ENCODE results near the gene HSH2D.

Gene HSH2D

DNA sequence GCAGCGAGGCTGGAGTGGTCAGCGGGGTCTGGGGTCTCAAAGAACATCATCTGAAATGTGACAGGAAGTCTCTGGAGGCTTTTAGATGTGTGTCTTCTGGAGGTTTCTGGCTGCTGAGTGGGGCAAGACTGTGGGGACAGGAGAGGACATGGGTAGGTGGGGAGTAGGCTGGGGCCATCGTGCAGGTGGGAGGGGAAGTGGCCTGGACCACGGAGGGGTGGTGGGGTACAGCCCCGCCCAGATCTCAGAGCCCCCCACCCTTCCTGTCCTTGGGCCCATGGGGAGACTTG is 60.5 kb downstream of the HSH2D start:
- H3K23ac ChIP-seq (ENCODE audit: low read length) = no peak overlapping the region
- H2BK5ac ChIP-seq (ENCODE audit: low read length) = no peak overlapping the region
- no CpG with 5 or more reads among the region's 5 CpGs for WGBS (ENCODE audit: extremely low coverage, insufficient coverage, low lambda C conversion rate)
- no peak overlapping the region for H3K4me3 ChIP-seq (ENCODE audit: low read length)
- H4K8ac ChIP-seq (ENCODE audit: low read depth, low read length) = no peak overlapping the region
- no peaks in the 10 kb centered on the region for H3K4me1 ChIP-seq (ENCODE audit: control insufficient read depth, low read depth, low read length)
- H3K4ac ChIP-seq (ENCODE audit: low read depth, low read length) = no peak overlapping the region
- H4K5ac ChIP-seq (ENCODE audit: low read length) = no peak overlapping the region
- H3K56ac ChIP-seq (ENCODE audit: low read length) = no peak overlapping the region
- H2BK120ac ChIP-seq (ENCODE audit: low read depth, low read length) = no peak overlapping the region
- no peak overlapping the region for H3K18ac ChIP-seq (ENCODE audit: low read length)
- H3K79me2 ChIP-seq (ENCODE audit: control insufficient read depth, insufficient read depth, low read length) = no peaks in the 10 kb centered on the region
- no peak overlapping the region for H3K4me2 ChIP-seq (ENCODE audit: low read length)
- H2BK15ac ChIP-seq (replicated peaks; ENCODE audit: low read depth) = no peak overlapping the region
- no peak overlapping the region for H2AK5ac ChIP-seq (ENCODE audit: low read length)
- no peak overlapping the region for H3K9ac ChIP-seq (ENCODE audit: low read length)
- H3K27me3 ChIP-seq (ENCODE audit: insufficient read depth, low read length, poor library complexity) = no peaks in the 10 kb centered on the region
- H3K27ac ChIP-seq (ENCODE audit: low read depth, low read length) = no peak overlapping the region
- DNase-seq = no peak
- peaks cover 6% of the 10 kb centered on the region for H3K79me1 ChIP-seq (ENCODE audit: low read length)
- H3K36me3 ChIP-seq (ENCODE audit: control insufficient read depth, insufficient read depth, low read length) = peaks cover 1% of the 10 kb centered on the region

DNA sequence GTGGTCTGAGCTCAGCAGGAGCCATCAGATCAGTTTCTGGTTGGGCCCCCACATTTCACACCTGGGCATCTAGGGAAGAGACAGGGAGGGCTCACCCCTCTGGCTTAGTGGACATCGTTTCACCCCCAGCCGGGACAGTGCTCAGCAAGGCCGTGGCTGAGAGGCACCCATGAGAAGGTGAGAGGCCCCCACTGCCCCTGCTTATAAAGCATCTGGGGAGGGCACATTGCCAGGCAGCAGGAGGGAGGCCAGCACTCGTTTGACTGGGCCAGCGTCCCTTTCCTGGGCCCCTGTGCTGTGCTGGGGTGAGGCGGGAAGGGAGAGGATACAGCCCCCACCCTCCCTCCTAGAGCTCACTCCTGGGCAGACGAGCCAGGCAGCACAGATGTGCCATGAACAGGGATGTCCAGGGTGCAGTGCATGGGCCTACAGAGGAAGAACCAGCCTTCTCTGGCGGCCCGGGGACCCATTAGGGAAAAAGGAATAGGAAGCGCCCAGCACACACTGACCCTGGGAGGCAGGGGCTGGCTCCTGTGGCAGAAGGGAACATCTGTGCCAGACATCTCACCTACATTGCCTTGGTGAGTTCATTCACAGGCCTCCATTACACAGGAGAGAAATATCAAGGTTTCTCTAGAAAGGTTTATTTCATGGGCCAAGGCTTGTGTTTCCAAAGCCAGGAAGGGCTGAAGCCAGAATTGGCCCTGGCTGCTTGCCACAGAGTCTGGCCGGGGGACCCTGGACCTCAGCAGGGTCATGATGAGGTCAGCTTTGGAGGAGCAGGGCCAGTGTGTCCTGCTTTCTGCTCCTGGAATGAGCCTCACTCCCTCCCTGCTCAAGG is 61.9 kb downstream of the HSH2D start:
- H3K4me2 ChIP-seq (ENCODE audit: low read length) = no peak overlapping the region
- no peak overlapping the region for H3K4ac ChIP-seq (ENCODE audit: low read depth, low read length)
- no peak for DNase-seq
- WGBS (ENCODE audit: extremely low coverage, insufficient coverage, low lambda C conversion rate) = no CpG with 5 or more reads among the region's 11 CpGs
- no peaks in the 10 kb centered on the region for H3K4me1 ChIP-seq (ENCODE audit: control insufficient read depth, low read depth, low read length)
- H4K8ac ChIP-seq (ENCODE audit: low read depth, low read length) = no peak overlapping the region
- no peak overlapping the region for H3K9ac ChIP-seq (ENCODE audit: low read length)
- no peaks in the 10 kb centered on the region for H3K79me2 ChIP-seq (ENCODE audit: control insufficient read depth, insufficient read depth, low read length)
- no peak overlapping the region for H2BK120ac ChIP-seq (ENCODE audit: low read depth, low read length)
- H3K18ac ChIP-seq (ENCODE audit: low read length) = no peak overlapping the region
- H2BK5ac ChIP-seq (ENCODE audit: low read length) = no peak overlapping the region
- no peaks in the 10 kb centered on the region for H3K27me3 ChIP-seq (ENCODE audit: insufficient read depth, low read length, poor library complexity)
- H3K27ac ChIP-seq (ENCODE audit: low read depth, low read length) = no peak overlapping the region
- H2AK5ac ChIP-seq (ENCODE audit: low read length) = no peak overlapping the region
- no peak overlapping the region for H4K5ac ChIP-seq (ENCODE audit: low read length)
- H2BK15ac ChIP-seq (replicated peaks; ENCODE audit: low read depth) = no peak overlapping the region
- H3K36me3 ChIP-seq (ENCODE audit: control insufficient read depth, insufficient read depth, low read length) = peaks cover 6% of the 10 kb centered on the region
- H3K79me1 ChIP-seq (ENCODE audit: low read length) = no peaks in the 10 kb centered on the region
- no peak overlapping the region for H3K56ac ChIP-seq (ENCODE audit: low read length)
- H3K4me3 ChIP-seq (ENCODE audit: low read length) = no peak overlapping the region
- H3K23ac ChIP-seq (ENCODE audit: low read length) = no peak overlapping the region

DNA sequence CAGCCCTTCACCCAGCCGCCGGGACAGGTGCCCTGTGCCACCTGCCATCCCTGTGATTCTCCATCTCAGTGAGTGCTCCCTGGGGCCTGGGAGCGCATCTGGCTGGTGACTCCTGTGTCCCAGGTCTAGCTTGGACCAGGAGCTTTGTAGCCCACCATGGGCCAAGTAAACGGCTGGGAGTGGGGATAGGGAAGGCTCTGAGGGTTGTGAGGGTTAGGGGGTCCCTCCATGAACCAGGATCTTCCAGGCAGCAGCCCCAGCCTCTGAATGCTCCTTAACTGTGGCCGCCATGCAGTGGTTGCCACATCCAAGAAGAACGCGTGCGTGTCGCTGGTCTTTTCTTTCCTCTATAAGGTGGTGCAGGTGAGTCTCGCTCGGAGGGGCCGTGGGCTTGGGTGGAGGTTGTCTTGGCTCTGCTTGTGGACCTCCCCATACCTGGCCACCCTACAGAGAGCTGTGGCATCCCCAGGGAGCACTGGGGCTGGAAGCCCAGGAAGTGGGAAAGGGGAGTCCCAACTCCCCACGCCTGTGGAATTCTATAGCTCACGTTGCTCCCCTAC is 62.6 kb downstream of the HSH2D start:
- H3K4me1 ChIP-seq (ENCODE audit: control insufficient read depth, low read depth, low read length) = no peaks in the 10 kb centered on the region
- H4K5ac ChIP-seq (ENCODE audit: low read length) = no peak overlapping the region
- H3K79me1 ChIP-seq (ENCODE audit: low read length) = no peaks in the 10 kb centered on the region
- H3K27me3 ChIP-seq (ENCODE audit: insufficient read depth, low read length, poor library complexity) = no peaks in the 10 kb centered on the region
- no peaks in the 10 kb centered on the region for H3K79me2 ChIP-seq (ENCODE audit: control insufficient read depth, insufficient read depth, low read length)
- H3K4me2 ChIP-seq (ENCODE audit: low read length) = no peak overlapping the region
- no peak for DNase-seq
- H3K56ac ChIP-seq (ENCODE audit: low read length) = no peak overlapping the region
- H3K27ac ChIP-seq (ENCODE audit: low read depth, low read length) = no peak overlapping the region
- H3K4ac ChIP-seq (ENCODE audit: low read depth, low read length) = no peak overlapping the region
- H3K9ac ChIP-seq (ENCODE audit: low read length) = no peak overlapping the region
- no CpG with 5 or more reads among the region's 14 CpGs for WGBS (ENCODE audit: extremely low coverage, insufficient coverage, low lambda C conversion rate)
- no peak overlapping the region for H3K18ac ChIP-seq (ENCODE audit: low read length)
- no peak overlapping the region for H2AK5ac ChIP-seq (ENCODE audit: low read length)
- no peak overlapping the region for H2BK5ac ChIP-seq (ENCODE audit: low read length)
- H2BK15ac ChIP-seq (replicated peaks; ENCODE audit: low read depth) = no peak overlapping the region
- H2BK120ac ChIP-seq (ENCODE audit: low read depth, low read length) = no peak overlapping the region
- H3K23ac ChIP-seq (ENCODE audit: low read length) = no peak overlapping the region
- H3K36me3 ChIP-seq (ENCODE audit: control insufficient read depth, insufficient read depth, low read length) = peaks cover 6% of the 10 kb centered on the region
- H3K4me3 ChIP-seq (ENCODE audit: low read length) = no peak overlapping the region
- H4K8ac ChIP-seq (ENCODE audit: low read depth, low read length) = no peak overlapping the region

DNA sequence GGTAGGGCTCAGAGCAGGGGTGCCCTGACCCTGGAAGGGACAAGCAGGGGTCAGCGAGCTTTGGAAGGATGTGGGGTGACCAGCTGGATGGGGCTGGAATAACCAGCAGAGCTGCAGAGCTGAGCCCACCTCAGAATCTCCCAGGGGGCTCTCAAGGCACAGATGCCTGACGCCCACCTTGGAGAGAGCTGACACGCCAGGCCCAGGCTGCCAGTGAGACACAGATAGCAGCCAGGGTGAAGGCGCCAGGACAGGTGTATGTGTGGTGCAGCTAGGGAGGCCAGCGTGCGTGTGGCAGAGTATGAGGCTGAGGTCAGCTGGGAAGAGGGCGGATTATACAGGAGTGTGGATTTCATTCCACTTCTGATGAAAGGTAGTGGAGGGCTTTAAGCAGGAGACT is 63.2 kb downstream of the HSH2D start:
- DNase-seq = no peak
- H3K9ac ChIP-seq (ENCODE audit: low read length) = no peak overlapping the region
- peaks cover 6% of the 10 kb centered on the region for H3K36me3 ChIP-seq (ENCODE audit: control insufficient read depth, insufficient read depth, low read length)

DNA sequence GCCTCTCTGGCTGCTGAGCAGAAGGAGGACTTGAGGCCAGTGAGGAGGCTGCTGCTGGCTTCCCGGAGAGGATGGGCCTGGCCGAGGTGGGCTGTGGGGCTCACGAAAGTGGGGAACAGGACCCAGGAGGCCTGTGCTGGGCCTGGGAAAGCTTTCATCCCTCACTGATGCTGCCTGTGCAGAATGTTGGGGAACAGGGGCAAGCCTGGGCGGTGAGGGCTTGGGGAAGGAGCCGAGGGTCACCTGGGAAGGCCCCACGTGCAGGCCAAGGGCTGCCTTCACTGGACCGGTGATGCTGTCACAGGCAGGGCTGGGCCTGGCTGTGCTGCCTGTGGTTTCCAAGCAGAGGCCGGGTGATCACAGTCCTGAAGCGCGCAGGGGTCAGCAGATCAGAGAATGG is 63.6 kb downstream of the HSH2D start:
- Histone ChIP-seq H3K36me3 (ENCODE audit: control insufficient read depth, insufficient read depth, low read length) (peaks cover 6% of the 10 kb centered on the region), H3K23ac (ENCODE audit: low read length) (no peak overlapping the region)
- no CpG with 5 or more reads among the region's 10 CpGs for WGBS (ENCODE audit: extremely low coverage, insufficient coverage, low lambda C conversion rate)

More for the DNA sequence above, 63.2 kb downstream of the HSH2D start:
- Histone ChIP-seq H3K23ac (ENCODE audit: low read length) (no peak overlapping the region), H4K8ac (ENCODE audit: low read depth, low read length) (no peak overlapping the region), H2BK120ac (ENCODE audit: low read depth, low read length) (no peak overlapping the region), H3K79me2 (ENCODE audit: control insufficient read depth, insufficient read depth, low read length) (no peaks in the 10 kb centered on the region), H4K5ac (ENCODE audit: low read length) (no peak overlapping the region), H2AK5ac (ENCODE audit: low read length) (no peak overlapping the region), H3K27ac (ENCODE audit: low read depth, low read length) (no peak overlapping the region), H3K18ac (ENCODE audit: low read length) (no peak overlapping the region), H3K4me1 (ENCODE audit: control insufficient read depth, low read depth, low read length) (no peaks in the 10 kb centered on the region), H3K56ac (ENCODE audit: low read length) (no peak overlapping the region), H3K4ac (ENCODE audit: low read depth, low read length) (no peak overlapping the region), H3K4me3 (ENCODE audit: low read length) (no peak overlapping the region), H3K79me1 (ENCODE audit: low read length) (no peaks in the 10 kb centered on the region), H2BK15ac (replicated peaks; ENCODE audit: low read depth) (no peak overlapping the region), H2BK5ac (ENCODE audit: low read length) (no peak overlapping the region), H3K4me2 (ENCODE audit: low read length) (no peak overlapping the region), H3K27me3 (ENCODE audit: insufficient read depth, low read length, poor library complexity) (no peaks in the 10 kb centered on the region)
- WGBS (ENCODE audit: extremely low coverage, insufficient coverage, low lambda C conversion rate) = no CpG with 5 or more reads among the region's 7 CpGs

More for the DNA sequence above, 63.6 kb downstream of the HSH2D start:
- Histone ChIP-seq H2BK120ac (ENCODE audit: low read depth, low read length) (no peak overlapping the region), H2BK5ac (ENCODE audit: low read length) (no peak overlapping the region), H3K27ac (ENCODE audit: low read depth, low read length) (no peak overlapping the region), H3K27me3 (ENCODE audit: insufficient read depth, low read length, poor library complexity) (no peaks in the 10 kb centered on the region), H3K18ac (ENCODE audit: low read length) (no peak overlapping the region), H2AK5ac (ENCODE audit: low read length) (no peak overlapping the region), H3K56ac (ENCODE audit: low read length) (no peak overlapping the region), H3K4me3 (ENCODE audit: low read length) (no peak overlapping the region), H2BK15ac (replicated peaks; ENCODE audit: low read depth) (no peak overlapping the region), H3K4me2 (ENCODE audit: low read length) (no peak overlapping the region), H3K79me2 (ENCODE audit: control insufficient read depth, insufficient read depth, low read length) (no peaks in the 10 kb centered on the region), H3K9ac (ENCODE audit: low read length) (no peak overlapping the region), H4K5ac (ENCODE audit: low read length) (no peak overlapping the region), H3K79me1 (ENCODE audit: low read length) (no peaks in the 10 kb centered on the region), H3K4me1 (ENCODE audit: control insufficient read depth, low read depth, low read length) (no peaks in the 10 kb centered on the region), H3K4ac (ENCODE audit: low read depth, low read length) (no peak overlapping the region), H4K8ac (ENCODE audit: low read depth, low read length) (no peak overlapping the region)
- no peak for DNase-seq

Measured in mesendoderm (in vitro differentiated cells).